PC-9 (cell line): ENCODE data around the gene DLEC1. TPM values are rescaled to one million over a fixed set of nuclear protein-coding genes. Genes with fewer than 3 reads are reported as not detected.

ENCODE experiments used
- BruUV-seq: library from RNA; stranded (reverse); fragments of 400-500 nt; replicated peaks from 2 replicates; lab custom pipeline; 2021; lab: Mats Ljungman, UMichigan
- CTCF ChIA-PET: fragments of 300-600 bp; sonication (Branson Sonifier 250); formaldehyde crosslinking; loops from one replicate; lab custom pipeline; 2022; ENCODE audit warnings: antibody characterized with exemption; lab: Charles Lee
- POLR2A ChIA-PET: fragments of 300-600 bp; sonication (Branson Sonifier 250); formaldehyde crosslinking; loops from one replicate; lab custom pipeline; 2022; ENCODE audit warnings: antibody characterized with exemption; ENCODE audit not compliant: unreplicated experiment; lab: Charles Lee
- DNase-seq, 2 experiments: peaks; one replicate each; pipeline versions ENCODE4 v3.0.0 to v3.0.0-alpha.2; 2015 to 2022; ENCODE audit warnings: mixed read lengths in 1 of 2
- H2AFZ ChIP-seq: fragments of 200-600 bp; sonication (generic); 2 replicates; pipeline ENCODE4 v1.8.1; 2017; ENCODE audit warnings: antibody characterized with exemption
- H3F3A ChIP-seq: fragments of 200-600 bp; sonication (generic); 2 replicates; pipeline ENCODE4 v1.8.1; 2017; ENCODE audit warnings: antibody characterized with exemption, mild to moderate bottlenecking, low read depth; ENCODE audit not compliant: insufficient read depth
- H3K27ac ChIP-seq: fragments of 200-600 bp; sonication (generic); 2 replicates; pipeline ENCODE4 v1.6.1; 2016; ENCODE audit warnings: mixed run types
- H3K27me3 ChIP-seq: fragments of 200-600 bp; sonication (generic); 2 replicates; pipeline ENCODE4 v1.6.1; 2016; ENCODE audit warnings: low read depth, mixed run types; ENCODE audit not compliant: insufficient read depth
- H3K36me3 ChIP-seq: fragments of 200-600 bp; sonication (generic); 2 replicates; pipeline ENCODE4 v1.6.1; 2016; ENCODE audit warnings: low read depth, mixed run types
- H3K4me1 ChIP-seq: fragments of 200-600 bp; sonication (generic); replicated peaks from 2 replicates; pipeline ENCODE4 v1.6.1; 2016; ENCODE audit warnings: mixed run types; ENCODE audit not compliant: insufficient read depth
- H3K4me2 ChIP-seq: fragments of 200-600 bp; sonication (generic); 2 replicates; pipeline ENCODE4 v1.6.1; 2017; ENCODE audit warnings: mixed run types
- H3K4me3 ChIP-seq: fragments of 200-600 bp; sonication (generic); 2 replicates; pipeline ENCODE4 v1.6.1; 2016; ENCODE audit warnings: mixed run types
- H3K79me2 ChIP-seq: fragments of 200-600 bp; sonication (generic); 2 replicates; pipeline ENCODE4 v1.6.1; 2017; ENCODE audit warnings: low read depth, mixed run types
- H3K9me2 ChIP-seq: fragments of 200-600 bp; sonication (generic); 2 replicates; pipeline ENCODE4 v1.8.1; 2017; ENCODE audit warnings: mild to moderate bottlenecking; ENCODE audit not compliant: insufficient read depth
- H3K9me3 ChIP-seq: fragments of 200-600 bp; sonication (generic); 2 replicates; pipeline ENCODE4 v1.8.1; 2016; ENCODE audit warnings: low read depth; ENCODE audit not compliant: insufficient read depth
- H4K20me1 ChIP-seq: fragments of 200-600 bp; sonication (generic); 2 replicates; pipeline ENCODE4 v1.8.1; 2017; ENCODE audit not compliant: insufficient read depth
- EZH2 ChIP-seq: fragments of 200-600 bp; sonication (generic); IDR thresholded peaks from 2 replicates; pipeline ENCODE4 v1.8.0; 2017; ENCODE audit warnings: antibody characterized with exemption, low read depth
- intact Hi-C: fragments of 100-400 bp; cut with micrococcal nuclease; formaldehyde crosslinking; loops from one replicate; pipeline ENCODE4 v1.10.0; 2022; ENCODE audit not compliant: unreplicated experiment
- total RNA-seq: library from RNA; stranded (reverse); gene quantifications from 2 replicates; pipeline ENCODE4 v1.2.3, GENCODE V29; 2021
- TF ChIP-seq, protein P1 (sequence below): fragments of 200-600 bp; sonication (generic); conservative IDR thresholded peaks from 2 replicates; pipeline ENCODE4 v1.6.1; 2017; ENCODE audit warnings: mixed run types, antibody characterized with exemption, mild to moderate bottlenecking, moderate library complexity

Gene DLEC1
- total RNA-seq, 1 experiment from 2014 or later: 0.35 TPM

DNA sequence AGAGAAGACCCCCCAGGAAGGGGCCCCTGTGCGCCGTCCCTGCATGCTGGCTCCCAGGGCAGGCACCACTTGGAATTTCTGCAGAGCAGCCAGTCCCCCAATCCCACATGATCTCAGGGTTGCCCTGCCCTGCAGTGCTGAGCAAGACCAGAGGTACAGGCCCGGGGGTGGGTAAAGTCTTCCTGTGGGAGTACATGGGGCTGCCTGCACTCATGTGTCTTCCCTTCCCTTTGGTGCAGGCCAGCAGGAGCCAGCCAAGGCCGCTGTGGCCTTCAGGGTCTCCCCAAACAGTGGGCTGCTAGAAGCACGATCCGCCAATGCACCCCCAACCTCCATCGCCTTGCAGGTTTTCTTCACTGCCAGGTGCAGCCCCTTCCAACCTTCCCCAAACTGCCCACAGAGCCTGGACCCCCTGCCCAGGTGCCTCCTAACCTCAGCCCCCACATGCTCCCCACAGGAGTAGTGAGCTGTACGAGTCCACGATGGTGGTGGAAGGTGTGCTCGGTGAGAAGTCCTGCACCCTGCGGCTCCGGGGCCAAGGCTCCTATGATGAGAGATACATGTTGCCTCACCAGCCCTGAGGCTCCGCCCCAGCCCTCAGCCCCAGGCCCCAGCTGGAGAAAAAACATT lies 82.9 kb downstream of the DLEC1 start:
- Histone ChIP-seq H4K20me1 (no peaks in the 10 kb centered on the region), H3K36me3 (no peaks in the 10 kb centered on the region), H3K79me2 (no peaks in the 10 kb centered on the region), H3K4me1 (no peaks in the 10 kb centered on the region), H3K27ac (no peak overlapping the region), H3K27me3 (no peaks in the 10 kb centered on the region), H2AFZ (no peak overlapping the region), H3K4me2 (no peak overlapping the region), H3K9me2 (no peaks in the 10 kb centered on the region), H3K9me3 (no peaks in the 10 kb centered on the region), H3K4me3 (no peak overlapping the region), H3F3A (no peaks in the 10 kb centered on the region)
- ChIA-PET CTCF (no interaction called here), POLR2A (no interaction called here)
- no peak for TF ChIP-seq EZH2
- TF ChIP-seq, protein P1, sequence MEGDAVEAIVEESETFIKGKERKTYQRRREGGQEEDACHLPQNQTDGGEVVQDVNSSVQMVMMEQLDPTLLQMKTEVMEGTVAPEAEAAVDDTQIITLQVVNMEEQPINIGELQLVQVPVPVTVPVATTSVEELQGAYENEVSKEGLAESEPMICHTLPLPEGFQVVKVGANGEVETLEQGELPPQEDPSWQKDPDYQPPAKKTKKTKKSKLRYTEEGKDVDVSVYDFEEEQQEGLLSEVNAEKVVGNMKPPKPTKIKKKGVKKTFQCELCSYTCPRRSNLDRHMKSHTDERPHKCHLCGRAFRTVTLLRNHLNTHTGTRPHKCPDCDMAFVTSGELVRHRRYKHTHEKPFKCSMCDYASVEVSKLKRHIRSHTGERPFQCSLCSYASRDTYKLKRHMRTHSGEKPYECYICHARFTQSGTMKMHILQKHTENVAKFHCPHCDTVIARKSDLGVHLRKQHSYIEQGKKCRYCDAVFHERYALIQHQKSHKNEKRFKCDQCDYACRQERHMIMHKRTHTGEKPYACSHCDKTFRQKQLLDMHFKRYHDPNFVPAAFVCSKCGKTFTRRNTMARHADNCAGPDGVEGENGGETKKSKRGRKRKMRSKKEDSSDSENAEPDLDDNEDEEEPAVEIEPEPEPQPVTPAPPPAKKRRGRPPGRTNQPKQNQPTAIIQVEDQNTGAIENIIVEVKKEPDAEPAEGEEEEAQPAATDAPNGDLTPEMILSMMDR: no peak
- intact Hi-C loops: no loop called here
- no peak for DNase-seq
- no TSS peak for BruUV-seq

DNA sequence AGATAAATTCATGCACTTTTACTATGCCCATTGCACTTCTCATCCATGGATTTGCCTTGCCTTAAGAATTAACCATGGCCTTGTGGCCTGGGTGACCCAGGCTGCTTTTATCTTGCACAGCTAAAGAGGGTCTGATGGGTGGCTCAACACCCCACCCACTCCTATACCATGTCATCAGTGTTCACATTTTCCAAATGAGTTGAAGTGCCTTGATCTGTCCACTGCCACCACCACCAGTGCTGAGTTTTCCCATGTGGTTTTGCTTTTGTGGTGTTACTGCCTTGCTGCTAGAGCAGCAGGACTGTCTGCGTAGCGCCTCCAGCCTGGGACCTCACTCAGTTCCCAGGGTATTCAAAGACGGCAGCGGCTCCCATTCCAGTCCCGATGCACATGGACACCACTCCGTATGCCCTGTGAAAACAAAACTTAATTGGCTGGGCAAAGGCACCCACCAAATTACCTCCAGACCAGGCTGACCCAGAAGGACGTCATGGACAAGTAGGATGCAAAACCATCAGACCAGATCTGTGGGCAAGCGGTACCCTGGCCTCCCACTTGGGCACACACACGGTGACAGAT lies 83.8 kb downstream of the DLEC1 start:
- BruUV-seq: no TSS peak
- ChIA-PET CTCF (interaction anchor here (0.5 kb wide), 1 partner anchor 362 kb away, joined by 5 read pairs; no protein-coding TSS in a partner anchor), POLR2A (no interaction called here)
- intact Hi-C loops: no loop called here
- Histone ChIP-seq H3K4me2 (no peak overlapping the region), H3K9me2 (no peaks in the 10 kb centered on the region), H3K79me2 (no peaks in the 10 kb centered on the region), H3F3A (no peaks in the 10 kb centered on the region), H2AFZ (no peak overlapping the region), H4K20me1 (no peaks in the 10 kb centered on the region), H3K9me3 (no peaks in the 10 kb centered on the region), H3K27ac (no peak overlapping the region), H3K4me3 (no peak overlapping the region), H3K27me3 (no peaks in the 10 kb centered on the region), H3K4me1 (no peaks in the 10 kb centered on the region), H3K36me3 (no peaks in the 10 kb centered on the region; the same call in 1 of the 2 replicates)
- DNase-seq: no peak
- TF ChIP-seq EZH2: no peak
- TF ChIP-seq, protein P1: no peak

DNA sequence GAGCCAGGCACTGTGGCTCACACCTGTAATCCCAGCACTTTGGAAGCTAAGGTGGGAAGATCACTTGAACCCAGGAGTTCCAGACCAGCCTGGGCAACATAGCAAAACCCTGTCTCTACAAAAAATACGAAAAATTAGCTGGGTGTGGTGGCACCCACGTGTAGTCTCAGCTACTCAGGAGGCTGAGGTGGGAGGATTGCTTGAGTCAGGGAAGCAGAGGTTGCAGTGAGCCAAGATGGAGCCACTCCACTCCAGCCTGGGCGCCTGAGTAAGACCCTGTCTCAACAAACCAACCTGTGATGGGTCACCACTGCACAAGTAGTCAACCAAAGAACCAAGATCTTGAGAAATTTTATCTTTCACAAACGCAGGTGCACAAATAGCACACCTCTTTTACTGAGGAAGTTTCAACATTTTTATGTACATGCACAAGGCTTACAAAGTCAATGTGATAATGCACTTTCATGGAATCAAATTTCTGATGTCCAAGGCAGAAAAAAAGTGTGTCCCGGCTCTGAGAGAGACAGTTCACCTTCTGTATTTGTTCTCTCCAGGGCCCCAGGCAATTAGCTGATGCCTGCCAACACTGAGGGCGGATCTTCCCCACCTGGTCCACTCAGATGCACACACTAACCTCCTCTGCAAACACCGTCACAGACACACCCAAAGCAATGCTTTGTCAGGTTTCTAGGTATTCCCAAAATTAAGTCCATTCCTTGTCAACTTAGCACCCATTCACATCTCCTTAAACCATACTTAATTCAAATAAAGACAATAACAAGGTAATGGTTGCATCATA lies 85.5 kb downstream of the DLEC1 start:
- Histone ChIP-seq H3K4me3 (no peak overlapping the region), H3K27ac (no peak overlapping the region), H3K4me1 (no peaks in the 10 kb centered on the region), H3F3A (no peaks in the 10 kb centered on the region), H3K9me3 (no peaks in the 10 kb centered on the region), H3K9me2 (no peaks in the 10 kb centered on the region), H2AFZ (no peak overlapping the region), H3K27me3 (no peaks in the 10 kb centered on the region), H3K79me2 (no peaks in the 10 kb centered on the region), H3K36me3 (no peaks in the 10 kb centered on the region; the same call in 1 of the 2 replicates), H3K4me2 (no peak overlapping the region), H4K20me1 (no peaks in the 10 kb centered on the region)
- no peak for DNase-seq
- intact Hi-C loops: no loop called here
- TF ChIP-seq EZH2: no peak
- TF ChIP-seq, protein P1: no peak
- POLR2A ChIA-PET: no interaction called here
- BruUV-seq: no TSS peak
- CTCF ChIA-PET: no interaction called here
